HCT116 (cell line): ENCODE results near the gene WDR55.
A peak's percentile ranks its signal among the peaks of the same experiment; 100 is the strongest.

Experiments
- CEBPB ChIP-seq: IDR thresholded peaks from 2 replicates; pipeline ENCODE4 v1.6.1; 2012; ENCODE audit warnings: low read depth
- CTCF ChIP-seq, 3 experiments: fragments of 200-600 bp in 1 of 3; sonication (generic) in 1 of 3; IDR thresholded peaks in 2 of 3; conservative IDR thresholded peaks in 1 of 3; 2 replicates each; pipeline ENCODE4 v1.5.1; 2012 to 2017; ENCODE audit warnings: low read depth in 2 of 3, low read length in 2 of 3, antibody characterized with exemption in 1 of 3, borderline replicate concordance in 1 of 3, control low read depth in 1 of 3, mild to moderate bottlenecking in 1 of 3, mixed read lengths in 1 of 3, mixed run types in 1 of 3, moderate library complexity in 1 of 3; ENCODE audit not compliant: insufficient read depth in 1 of 3
- EZH2 ChIP-seq: fragments of 200-600 bp; sonication (generic); IDR thresholded peaks from 2 replicates; pipeline ENCODE4 v1.6.1; 2017; ENCODE audit warnings: antibody characterized with exemption, mixed run types
- EZH2phosphoT487 ChIP-seq: fragments of 200-600 bp; IDR thresholded peaks from 2 replicates; pipeline ENCODE4 v1.6.1; 2018; ENCODE audit warnings: antibody characterized with exemption, borderline replicate concordance
- JUND ChIP-seq: IDR thresholded peaks from 2 replicates; pipeline ENCODE4 v1.6.1; 2012
- MAX ChIP-seq: IDR thresholded peaks from 2 replicates; pipeline ENCODE4 v1.6.1; 2012
- POLR2AphosphoS5 ChIP-seq: IDR thresholded peaks from 2 replicates; pipeline ENCODE4 v1.6.1; 2011; ENCODE audit warnings: mild to moderate bottlenecking, low read depth, low read length, moderate library complexity
- REST ChIP-seq: IDR thresholded peaks from 2 replicates; pipeline ENCODE4 v1.6.1; 2012; ENCODE audit warnings: low read depth
- SIN3A ChIP-seq: IDR thresholded peaks from 2 replicates; pipeline ENCODE4 v1.6.1; 2012; ENCODE audit warnings: low read depth
- SP1 ChIP-seq: IDR thresholded peaks from 2 replicates; pipeline ENCODE4 v1.6.1; 2012; ENCODE audit warnings: low read depth
- TCF7L2 ChIP-seq: IDR thresholded peaks from 2 replicates; pipeline ENCODE4 v1.7.0; 2011; ENCODE audit warnings: borderline replicate concordance, inconsistent platforms; ENCODE audit not compliant: insufficient read depth, insufficient read length; ENCODE audit errors: extremely low read depth

- TF ChIP-seq POLR2AphosphoS5 (peak; percentile 61), MAX (no peak), SP1 (no peak), REST (no peak), CTCF (IDR thresholded peaks at IDR 0.05 in 2 of 3, conservative IDR thresholded peaks at IDR 0.05 in 1 of 3; ENCODE audit: borderline replicate concordance in 1 of 3, insufficient read depth in 1 of 3, low read depth in 2 of 3, low read length in 2 of 3) (no peak), JUND (no peak), EZH2phosphoT487 (no peak), TCF7L2 (no peak), SIN3A (no peak), EZH2 (no peak), CEBPB (no peak)
Observed at GRCh38 chr5:140710899-140711552, 46.3 kb downstream of the WDR55 start.
